ENCODE results near the gene UNC45B.
"Not testable (repeated sequence)": the region's sequence is repeated elsewhere in the genome, so short reads cannot be mapped to it uniquely, and the experiment has no call there.

Gene UNC45B

GRCh38 chr17:35174835-35175334 lies 27.3 kb downstream of the UNC45B start:
- DNase-seq = no peak

- no peak for DNase-seq
Observed at GRCh38 chr17:35175638-35176415, 28.2 kb downstream of the UNC45B start.

GRCh38 chr17:35176897-35177296 lies 29.3 kb downstream of the UNC45B start:
- no peak for DNase-seq

- DNase-seq = not testable (repeated sequence)
Observed at GRCh38 chr17:35179379-35179778, 31.8 kb downstream of the UNC45B start.

- no peak for DNase-seq
Observed at GRCh38 chr17:35183332-35183731, 35.7 kb downstream of the UNC45B start.

- DNase-seq = no peak
Observed at GRCh38 chr17:35184274-35184673, 36.7 kb downstream of the UNC45B start.

- peak; percentile 31 for DNase-seq
Observed at GRCh38 chr17:35185849-35186248, 38.2 kb downstream of the UNC45B start.

- no peak for DNase-seq
Observed at GRCh38 chr17:35187481-35187880, 39.9 kb downstream of the UNC45B start.

GRCh38 chr17:35188111-35188510 lies 40.5 kb downstream of the UNC45B start:
- no peak for DNase-seq

- no peak for DNase-seq
Observed at GRCh38 chr17:35189291-35189690, 41.7 kb downstream of the UNC45B start.

GRCh38 chr17:35191001-35191695 lies 43.5 kb downstream of the UNC45B start:
- no peak for DNase-seq

GRCh38 chr17:35192708-35193107 lies 45.1 kb downstream of the UNC45B start:
- no peak for DNase-seq

- DNase-seq = not testable (repeated sequence)
Observed at GRCh38 chr17:35194001-35194400, 46.4 kb downstream of the UNC45B start, which contains the start of gene SLC35G3. TSS of gene SLC35G3 (minus strand) at chr17:35194393. CDS start at chr17:35194307, 86 bp downstream.

GRCh38 chr17:35195062-35195461 lies 47.4 kb downstream of the UNC45B start:
- not testable (repeated sequence) for DNase-seq

GRCh38 chr17:35202582-35202981 lies 55.0 kb downstream of the UNC45B start:
- DNase-seq = not testable (repeated sequence)

- no peak for DNase-seq
Observed at GRCh38 chr17:35210741-35211140, 63.1 kb downstream of the UNC45B start.

- peak; percentile 46 for DNase-seq
Observed at GRCh38 chr17:35212668-35213067, 65.1 kb downstream of the UNC45B start.

- DNase-seq = peak; percentile 28
Observed at GRCh38 chr17:35213412-35213940, 65.9 kb downstream of the UNC45B start.

GRCh38 chr17:35214192-35214591 lies 66.6 kb downstream of the UNC45B start:
- peak; percentile 89 for DNase-seq

- peak; percentile 81 for DNase-seq
Observed at GRCh38 chr17:35214631-35215273, 67.1 kb downstream of the UNC45B start.

GRCh38 chr17:35217107-35217506 lies 69.5 kb downstream of the UNC45B start:
- DNase-seq = no peak

GRCh38 chr17:35218915-35219314 lies 71.3 kb downstream of the UNC45B start:
- peak; percentile 30 for DNase-seq

- DNase-seq = no peak
Observed at GRCh38 chr17:35222452-35222851, 74.8 kb downstream of the UNC45B start.

Data from activated CD4-positive, alpha-beta T cell treated with anti-CD3 and anti-CD28 coated beads, Interleukin-10, Interleukin-2, amounts not matched to agents 100 ng/mL and 50 ng/mL, durations not matched to agents 16 hours and 8 hours (primary cell).